Limb (tissue), 2 donors: ENCODE data around the gene CIDEB.

ENCODE experiments used
- DNase-seq, 2 donors: peaks; one replicate each; pipeline ENCODE4 v3.0.0-alpha.2; 2016; ENCODE audit errors: extremely low spot score in 2 of 2

CIDEB gene

DNA sequence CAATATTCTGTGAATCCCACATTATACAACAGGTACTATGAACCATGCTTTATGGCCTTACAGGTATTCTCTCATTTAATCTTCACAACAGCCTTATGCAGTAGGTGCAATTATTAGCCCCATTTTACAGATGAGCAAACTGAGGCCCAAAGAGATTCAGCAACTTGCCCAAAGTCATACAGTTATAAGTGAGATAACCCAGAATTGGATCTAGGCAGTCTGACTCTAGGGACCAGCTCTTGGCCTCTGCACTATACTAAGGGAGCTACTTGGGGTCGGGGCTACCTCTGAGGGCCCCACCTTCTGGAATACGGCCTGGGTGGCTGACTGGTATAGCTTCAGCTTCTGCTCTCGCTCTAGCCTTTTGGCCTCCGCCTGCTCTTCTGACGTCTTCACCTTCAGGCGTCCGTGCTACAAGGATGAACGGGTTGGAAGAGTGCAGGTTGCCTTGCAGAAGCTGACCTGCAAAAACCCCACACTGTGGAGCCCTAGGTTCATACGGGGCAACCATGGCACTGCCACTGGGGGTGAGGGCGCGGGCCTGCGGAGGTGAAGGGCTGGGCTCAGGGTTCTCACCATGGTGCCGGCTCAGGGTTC lies 37.1 kb downstream of the CIDEB start:
- no peak for DNase-seq

DNA sequence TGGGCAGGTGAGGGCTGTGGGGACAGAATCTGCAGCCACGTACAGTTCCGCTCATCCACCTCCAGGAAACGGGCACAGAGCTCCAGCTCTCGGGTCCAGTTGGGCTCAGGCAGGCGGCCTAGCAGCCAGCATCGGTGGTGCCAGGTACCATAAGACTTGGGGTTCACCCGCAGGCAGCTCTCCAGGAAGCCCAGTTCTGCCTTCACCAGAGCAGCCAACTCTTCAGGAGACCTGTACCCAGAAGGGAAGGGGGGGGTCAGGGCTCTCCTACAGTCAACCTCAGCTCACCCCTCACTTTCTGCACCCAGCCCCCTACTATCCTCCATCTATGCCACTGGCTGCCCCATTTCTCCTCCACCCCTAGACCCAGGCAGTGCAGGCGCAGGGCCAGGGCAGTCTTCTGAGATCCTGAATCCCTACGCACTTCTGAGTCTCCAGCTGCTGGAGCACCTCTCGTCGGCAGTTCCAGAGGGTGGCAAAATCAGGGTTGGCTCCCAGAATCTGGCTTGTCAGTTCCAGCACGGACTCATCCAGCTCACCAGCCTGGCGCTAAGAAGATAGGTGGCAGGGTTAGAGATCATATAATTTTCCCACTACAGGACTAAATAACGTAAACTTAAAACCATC lies 37.8 kb downstream of the CIDEB start:
- DNase-seq: no peak

DNA sequence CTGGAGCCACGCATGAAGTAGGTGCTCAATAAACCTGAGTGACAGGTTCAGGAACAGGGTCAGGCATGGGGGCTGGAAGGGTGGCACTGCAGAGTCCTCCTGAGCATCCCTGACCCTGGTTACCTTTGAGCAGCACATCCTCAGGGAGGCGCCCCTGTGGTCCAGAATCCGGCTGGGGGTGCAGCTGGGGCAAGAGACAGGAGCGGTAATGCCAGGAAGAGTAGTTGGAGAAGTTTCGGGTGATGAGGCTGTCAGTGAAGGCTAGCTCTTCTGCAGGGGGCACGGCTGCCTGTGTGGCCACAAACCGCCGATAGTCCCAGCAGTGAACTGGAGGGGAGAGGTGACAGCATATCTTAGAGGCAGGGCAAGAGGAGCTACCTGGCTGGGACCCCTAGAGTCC lies 38.4 kb downstream of the CIDEB start:
- DNase-seq: no peak

DNA sequence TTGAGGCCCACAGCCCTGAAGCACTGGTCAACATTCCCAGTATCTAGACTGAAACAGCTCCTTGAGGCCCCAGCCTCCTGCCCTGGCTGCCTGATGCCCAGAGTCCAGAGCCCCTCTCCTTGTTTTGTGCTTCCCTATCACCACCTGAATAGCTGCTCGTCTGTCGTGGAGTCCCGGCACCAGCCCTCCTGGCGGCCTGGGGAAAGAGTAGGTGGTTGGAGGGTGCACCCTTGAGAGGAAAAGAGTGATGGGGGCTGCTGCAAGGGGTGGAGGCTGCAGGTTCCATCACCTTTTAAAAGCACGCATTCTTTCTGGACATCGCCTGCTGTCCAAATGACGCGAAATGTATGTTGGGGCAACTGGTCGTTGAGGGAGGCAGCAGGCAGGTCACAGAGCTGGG lies 39.6 kb downstream of the CIDEB start:
- no peak for DNase-seq

DNA sequence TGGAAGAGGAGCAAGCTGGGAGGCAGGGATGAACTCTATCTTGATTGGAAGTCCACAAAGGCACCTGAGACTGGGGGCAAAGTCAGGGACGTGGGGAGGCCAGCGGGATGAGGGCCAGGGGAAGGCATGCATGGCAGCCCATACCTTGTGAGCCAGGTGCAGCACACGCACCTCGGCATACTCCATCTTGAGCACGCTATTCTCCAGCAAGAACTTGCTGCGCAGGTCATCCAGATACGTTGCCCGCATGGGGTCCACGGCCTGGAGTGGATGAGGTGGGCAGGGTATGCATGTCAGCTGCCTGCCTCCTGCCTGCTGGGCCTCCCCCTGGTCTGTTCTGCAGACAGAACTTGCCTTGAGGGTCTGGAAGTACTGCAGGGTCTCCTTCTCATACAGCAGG lies 40.3 kb downstream of the CIDEB start:
- DNase-seq: no peak

DNA sequence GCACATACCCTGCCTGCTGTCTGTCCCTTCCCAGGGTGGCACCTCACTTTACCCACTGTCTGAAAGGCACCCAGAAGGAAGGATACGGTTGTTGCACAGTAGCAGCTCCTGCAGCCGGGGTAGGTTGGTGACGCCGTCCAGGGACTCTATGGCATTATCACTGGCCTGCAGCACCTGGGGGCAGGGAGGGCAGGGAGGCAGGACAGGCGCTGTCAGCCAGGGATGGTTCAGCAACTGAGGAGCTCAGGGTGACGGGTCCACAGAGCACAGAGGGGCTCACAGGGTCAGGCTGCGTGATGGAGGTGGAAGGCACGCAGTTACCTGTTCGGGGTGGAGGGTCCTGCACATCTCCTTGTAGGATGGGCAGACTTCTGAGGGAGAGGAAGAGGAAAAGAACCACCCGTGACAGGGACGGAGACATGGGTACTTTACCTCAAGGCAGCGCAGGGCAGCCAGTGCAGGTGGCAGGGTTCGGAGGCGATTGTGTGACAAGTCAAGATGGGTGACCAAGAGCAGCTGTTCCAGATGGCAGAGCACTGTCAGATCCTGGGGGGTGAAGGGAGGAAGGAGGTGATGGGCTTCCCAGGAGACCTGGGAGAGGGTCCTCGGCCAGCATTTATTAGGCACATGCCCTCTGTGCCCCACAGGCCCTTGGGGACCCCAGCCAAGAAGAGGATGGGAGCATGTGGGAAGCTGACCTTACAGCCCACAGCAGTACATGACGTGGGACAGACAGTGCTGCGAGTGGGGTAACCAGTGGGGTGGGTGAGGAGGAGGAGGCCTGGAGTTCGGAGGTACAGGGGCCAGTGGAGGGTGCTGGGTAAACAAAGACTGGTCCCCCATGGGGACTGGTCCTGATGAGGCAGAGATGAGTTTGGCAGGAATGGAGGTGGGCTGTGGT lies 41.2 kb downstream of the CIDEB start:
- no peak for DNase-seq

DNA sequence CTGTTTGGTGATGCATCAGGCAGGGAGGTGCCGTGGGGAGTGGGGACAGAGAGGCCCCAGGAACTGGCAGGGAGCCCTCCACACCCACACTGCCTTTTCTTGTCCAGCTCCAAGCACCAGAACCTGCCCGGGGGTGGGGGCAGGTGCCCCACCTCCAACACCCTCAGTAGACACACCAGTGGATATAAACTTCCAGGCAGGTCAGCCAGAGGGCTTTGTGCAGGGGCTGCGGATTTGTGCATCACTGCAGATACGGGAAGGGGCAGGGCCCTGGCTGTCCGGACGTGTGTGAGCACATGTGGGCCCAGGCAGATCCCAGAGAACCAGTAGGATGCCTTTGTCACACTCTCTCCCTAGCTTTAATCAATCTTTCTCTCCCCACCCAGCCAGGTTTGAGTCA lies 43.5 kb downstream of the CIDEB start:
- DNase-seq: no peak

DNA sequence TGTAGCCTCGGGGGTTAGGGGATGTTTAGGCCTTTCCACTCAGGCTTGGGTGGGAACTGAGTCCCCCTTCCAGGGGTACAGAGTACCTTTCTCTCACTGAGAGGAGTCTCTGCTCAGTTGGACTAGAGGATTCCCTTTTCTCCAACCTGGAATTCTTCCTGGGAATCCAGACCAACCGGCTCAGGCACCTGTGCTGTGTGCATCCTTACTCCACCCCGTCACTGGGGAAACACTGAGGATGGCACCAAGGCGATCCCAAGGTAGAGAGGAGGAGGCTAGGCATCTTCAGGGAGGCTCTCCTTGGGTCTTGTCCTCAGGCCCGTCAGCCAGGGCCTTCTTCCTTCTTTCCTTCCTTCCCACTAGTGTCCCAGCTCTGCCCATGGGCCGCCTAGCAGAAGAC lies 43.9 kb downstream of the CIDEB start:
- no peak for DNase-seq

DNA sequence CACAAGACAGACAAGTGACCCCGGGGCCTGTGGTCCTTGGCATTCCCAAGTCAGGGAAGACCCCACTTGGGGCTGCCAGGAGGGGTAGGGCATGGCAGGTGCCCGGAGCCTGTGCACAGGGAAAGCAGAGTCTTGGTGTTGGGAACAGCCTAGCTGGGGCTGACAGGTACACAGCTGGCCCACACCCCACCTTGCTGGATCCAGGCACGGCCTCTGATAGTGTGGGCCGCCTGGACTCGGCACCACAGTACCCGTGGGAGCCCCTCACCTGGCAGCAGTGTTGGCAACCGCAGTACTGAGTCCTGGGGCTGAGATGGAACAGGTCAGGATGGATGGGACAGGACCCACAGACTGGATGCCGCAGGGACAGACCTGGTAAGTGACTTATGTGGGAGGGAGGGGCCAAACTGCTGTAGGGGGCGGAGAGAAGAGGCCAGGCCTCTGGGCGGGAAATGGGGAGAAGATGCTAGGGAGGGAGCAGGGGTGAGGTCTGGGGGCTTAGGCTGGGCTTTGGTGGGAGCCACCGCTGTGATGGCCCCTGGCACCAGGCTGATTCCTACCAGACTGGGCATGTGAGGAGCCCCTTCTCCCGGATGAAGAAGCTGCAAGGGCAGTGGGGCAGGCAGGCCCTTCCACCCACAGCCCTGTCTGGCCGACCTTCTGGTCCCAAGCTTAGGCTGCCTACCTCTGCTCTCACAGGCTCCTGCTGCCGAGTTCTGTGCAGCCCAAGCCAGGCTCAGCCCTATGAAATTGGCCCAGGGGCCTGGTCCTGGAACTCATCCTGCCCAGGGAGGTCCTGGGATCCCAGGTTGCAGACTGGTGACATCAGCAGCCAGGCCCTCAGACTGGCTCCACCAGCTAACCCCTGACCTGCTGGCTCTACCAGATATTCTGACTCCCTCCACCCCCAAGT lies 44.7 kb downstream of the CIDEB start, which contains the start of gene TGM1:
TGM1 (minus strand) TSS at position 357 of the 913 bp plus-strand sequence. CDS start 825 bp downstream, outside the sequence.
- no peak for DNase-seq

DNA sequence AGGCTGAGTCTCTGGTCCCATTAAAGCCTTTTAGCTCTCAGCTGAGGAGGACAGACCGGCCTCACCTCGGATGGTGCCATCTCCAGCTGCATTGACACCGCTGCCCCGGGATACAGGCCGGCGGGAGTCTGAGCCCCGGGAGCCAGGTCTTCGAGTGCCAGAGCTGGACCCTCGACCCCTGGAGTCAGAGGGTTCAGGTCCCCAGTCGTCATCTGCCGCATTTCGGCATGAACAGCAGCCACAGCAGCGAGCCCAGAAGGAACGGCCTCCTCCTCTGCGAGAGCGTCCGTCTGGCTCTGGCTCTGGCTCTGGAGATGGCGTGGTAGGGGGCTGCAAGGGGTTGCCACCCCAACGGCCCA lies 45.8 kb downstream of the CIDEB start:
- DNase-seq: no peak

DNA sequence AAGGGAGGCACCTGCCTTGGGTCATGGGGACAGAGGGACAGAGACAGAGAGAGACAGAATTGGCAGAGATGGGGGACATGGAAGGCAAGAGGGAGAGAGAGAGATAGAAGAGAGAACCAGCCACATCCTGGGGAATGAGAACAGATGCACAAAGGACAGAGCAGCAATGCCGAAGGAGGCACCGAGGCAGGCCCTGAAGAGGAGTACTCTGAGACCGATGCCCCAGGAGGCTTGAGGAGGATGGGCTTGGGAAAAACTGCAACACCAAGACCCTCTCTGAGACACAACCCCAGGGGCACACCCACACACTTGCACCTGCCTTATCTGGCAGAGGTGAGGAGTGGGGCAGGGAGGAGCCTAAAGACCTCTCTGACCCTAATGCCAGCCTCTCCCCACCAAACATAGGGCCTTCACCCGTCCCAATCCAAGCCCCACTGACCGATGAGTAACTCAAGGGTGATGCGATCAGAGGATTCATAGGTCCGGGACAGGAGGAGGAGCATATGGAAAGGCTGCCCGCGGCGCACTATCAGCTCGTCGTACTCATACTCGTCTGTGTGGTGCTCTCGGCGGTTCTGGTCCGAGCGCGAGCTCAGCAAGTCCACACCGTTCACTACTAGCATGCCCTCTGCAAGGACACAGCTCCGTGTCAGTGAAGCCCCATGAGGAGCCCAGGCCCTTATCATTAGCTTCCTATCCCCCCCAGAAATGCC lies 46.4 kb downstream of the CIDEB start:
- no peak for DNase-seq

DNA sequence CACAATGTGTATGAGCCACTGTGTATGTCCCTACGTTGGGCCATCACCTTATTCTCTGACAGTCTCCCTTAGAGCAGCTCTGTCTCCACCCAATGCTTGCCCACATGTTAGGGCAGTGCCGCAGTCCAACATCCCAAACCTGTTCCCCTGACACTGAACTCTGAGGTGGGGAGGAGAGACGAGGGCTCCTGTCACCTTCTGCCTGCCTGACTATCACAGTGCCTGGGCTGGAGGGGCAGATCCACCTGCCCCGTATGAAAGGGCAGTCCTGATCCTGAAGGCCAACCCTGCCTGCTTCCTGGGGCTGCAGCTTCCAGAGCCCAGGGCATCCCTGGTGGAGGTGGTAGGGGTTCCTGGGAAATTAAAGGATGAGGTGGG lies 47.0 kb downstream of the CIDEB start:
- DNase-seq: no peak

DNA sequence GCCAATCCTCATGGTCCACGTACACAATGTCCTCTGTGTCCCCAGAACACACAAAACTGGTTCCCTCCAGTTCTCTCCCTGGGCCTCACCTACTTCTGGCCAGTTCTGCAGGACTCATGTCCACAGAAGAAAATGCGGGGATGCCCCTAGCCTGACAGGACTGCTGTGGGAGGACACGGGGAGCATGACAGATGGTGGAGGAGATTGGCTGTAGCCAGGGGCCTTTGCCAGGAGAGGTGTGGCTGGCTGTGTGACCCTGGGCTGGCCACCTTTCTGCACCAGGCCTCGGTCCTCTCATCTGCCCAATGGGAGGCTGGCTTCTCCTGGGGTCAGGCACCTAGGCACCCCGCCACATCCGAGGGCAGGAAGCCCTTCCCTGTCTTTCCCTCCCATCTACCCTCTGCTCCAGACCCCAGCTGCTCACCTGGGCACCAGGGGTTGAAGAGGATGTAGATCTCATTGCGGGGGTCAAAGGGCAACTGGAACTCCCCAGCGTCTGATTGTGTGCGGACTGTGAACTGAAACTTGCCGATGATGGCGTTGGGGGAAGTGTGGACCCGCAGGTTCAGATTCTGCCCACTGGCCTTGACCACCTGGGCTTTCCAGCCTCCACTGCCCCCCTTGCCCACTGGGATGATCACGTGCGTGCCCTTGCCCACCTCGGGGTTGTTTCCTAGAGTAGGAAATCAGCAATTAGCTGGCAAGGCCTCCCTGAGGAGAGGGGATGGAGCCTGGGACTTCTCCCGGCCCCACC lies 47.6 kb downstream of the CIDEB start:
- no peak for DNase-seq

DNA sequence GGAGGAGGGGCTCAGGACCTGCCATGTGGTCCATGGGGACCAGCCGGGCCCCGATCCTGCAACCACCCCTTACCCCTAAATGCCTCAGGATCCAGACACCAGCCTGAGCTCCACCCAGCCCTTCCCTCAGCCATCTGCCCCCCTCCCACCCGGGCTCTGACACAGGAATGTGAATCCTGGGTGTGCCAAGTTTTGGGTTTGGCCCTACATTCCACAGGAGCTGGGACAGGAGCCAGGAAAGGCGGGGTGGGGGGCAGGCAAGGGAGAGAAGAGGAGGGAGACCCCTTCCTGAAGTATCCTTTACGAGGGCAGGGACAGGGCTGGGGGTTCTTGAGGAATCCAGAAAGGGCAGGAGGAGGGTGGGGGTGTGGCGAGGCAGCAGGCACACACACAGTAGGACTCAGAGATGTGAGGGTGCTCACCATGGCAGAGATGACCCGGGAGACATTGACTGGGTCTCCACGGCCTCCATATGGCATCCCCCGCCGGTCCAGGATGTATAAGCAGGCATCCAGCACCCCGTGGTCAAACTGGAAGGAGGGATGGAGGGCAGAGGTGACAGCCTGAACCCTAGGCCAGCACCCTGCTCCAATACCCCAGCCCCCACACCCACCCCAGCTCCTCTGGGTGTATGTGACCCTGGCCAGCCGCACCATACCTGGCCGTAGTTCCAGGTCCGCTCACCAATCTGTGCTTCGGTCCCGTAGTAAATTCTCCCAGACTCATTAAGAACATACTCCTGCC lies 48.3 kb downstream of the CIDEB start:
- DNase-seq: peak; percentile 14 to 83

DNA sequence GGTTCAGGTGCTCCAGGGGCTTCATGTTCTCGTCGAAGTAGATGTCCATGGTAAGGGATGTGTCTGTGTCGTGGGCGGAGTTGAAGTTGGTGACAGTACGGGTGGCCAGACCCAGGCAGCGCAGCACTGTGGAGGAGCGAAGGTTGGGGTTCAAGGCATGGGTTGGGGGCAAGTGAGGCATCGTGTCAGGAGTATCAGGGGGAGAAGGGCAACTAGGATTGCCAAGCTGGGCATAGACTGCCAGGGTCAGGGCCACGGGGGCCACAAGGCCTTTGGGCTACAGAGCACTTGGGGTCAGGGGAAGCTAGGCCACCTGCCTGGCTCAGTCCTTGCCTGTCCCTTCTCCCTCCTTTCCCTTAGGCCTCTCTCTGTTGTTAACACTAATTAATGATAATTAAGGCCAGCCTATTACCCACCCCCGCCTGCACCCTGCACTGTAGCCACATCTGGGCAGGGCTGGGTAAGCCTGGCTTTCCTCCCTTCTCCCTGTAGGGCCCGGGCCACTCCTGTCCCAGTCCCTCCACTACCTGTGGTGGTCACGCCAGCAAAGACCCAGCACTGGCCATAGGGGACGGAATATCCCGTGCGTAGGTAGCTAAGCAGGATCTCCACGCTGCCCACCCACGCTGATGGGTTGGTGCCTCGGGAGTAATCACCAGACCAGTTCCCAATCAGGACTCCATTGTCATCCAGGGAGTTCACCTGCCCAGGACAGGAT lies 49.1 kb downstream of the CIDEB start:
- DNase-seq: no peak

DNA sequence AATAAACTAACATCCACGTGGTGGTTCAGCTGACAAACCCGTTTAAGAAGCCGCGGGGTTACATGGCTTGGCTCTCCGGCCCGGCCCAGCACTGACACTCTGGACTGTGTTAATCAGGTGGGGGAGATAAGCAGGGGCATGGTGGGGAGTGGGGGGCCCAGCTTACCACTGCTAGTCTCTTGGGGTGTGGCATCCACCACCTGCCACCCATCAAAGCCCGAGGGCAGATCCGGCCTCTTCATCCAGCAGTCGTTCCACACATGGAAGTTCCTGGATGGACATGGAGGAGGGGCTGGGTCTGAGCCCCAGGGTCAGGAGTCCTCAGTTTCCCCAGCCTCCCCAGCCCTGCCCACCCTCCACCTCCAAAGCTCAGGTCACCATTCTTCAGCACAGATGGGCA lies 49.7 kb downstream of the CIDEB start:
- no peak for DNase-seq

DNA sequence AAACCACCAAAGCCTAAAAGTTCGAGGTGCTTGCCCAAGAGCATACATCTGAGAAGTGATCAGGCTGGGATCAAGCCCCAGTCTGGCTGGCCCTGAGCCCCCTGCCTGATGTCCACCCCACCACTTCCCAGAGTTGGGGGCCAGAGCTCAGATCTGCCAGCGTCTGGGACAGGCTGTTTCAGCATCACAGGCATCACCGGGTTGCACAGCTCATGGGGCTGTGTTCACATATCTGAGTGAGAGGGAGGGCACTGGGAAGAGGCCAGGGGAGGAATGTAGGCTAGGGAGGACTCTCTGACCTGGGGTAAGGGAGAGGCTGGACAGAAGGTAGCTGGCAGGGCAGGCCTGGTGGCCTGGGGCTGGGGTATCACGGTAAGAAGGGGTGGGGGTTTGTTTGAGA lies 50.8 kb downstream of the CIDEB start:
- no peak for DNase-seq

DNA sequence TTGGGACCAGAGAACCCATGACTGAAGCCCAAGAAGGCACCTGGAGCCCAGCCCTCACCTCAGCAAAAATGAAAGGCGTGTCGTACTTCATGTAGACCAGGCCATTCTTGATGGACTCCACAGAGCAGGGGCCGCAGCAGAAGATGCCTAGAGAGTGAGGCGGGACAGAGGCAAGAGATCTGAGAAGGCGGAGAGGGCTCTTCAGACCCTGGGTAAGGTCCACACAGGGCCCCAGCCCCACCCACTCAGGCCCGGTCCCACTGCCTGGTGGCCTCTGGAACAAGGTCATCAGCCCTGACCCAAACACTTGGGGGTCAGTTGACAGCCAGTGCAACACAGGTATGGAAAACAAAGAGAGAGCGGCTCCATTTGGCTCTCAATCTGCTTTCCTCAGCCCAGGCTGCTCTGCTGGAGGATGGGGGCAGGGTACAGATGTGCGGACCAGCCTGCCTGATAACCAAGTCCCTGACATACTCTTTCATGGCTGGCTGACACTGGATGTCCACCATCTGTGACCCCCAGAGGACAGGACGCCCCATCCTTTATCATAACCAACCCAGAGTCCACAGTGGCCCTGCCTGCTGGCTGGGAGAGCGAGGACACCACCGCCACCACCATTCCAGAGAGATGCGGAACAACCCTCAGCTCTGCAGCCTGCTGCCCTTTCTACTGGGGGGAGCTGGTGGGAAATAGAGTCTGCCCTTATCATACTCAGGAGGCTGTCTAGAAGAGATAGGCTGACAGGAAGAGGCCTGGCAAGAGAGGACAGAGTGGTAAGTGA lies 51.7 kb downstream of the CIDEB start:
- no peak for DNase-seq
